Cardiac muscle cell (in vitro differentiated cells and primary cell): ENCODE measurements around the gene SF1. TPM values are rescaled to one million over a fixed set of nuclear protein-coding genes. Genes with fewer than 3 reads are reported as not detected.
"Not testable (repeated sequence)": the region's sequence is repeated elsewhere in the genome, so short reads cannot be mapped to it uniquely, and the experiment has no call there.

Source experiments
- DNase-seq, 2 donors: peaks; one replicate each; pipeline versions ENCODE4 v3.0.0 to v3.0.0-alpha.2; 2010 to 2017; ENCODE audit warnings: low read depth in 1 of 2, low spot score in 1 of 2
- H3K27ac ChIP-seq: fragments of 200-600 bp; sonication (generic); 2 replicates; pipeline ENCODE4 v1.5.1; 2016
- H3K27me3 ChIP-seq: fragments of 200-600 bp; sonication (generic); 2 replicates; pipeline ENCODE4 v1.6.0; 2016; ENCODE audit warnings: control low read depth
- H3K36me3 ChIP-seq: fragments of 200-600 bp; sonication (generic); 2 replicates; pipeline ENCODE4 v1.5.1; 2016; ENCODE audit warnings: control low read depth
- H3K4me1 ChIP-seq: fragments of 200-600 bp; sonication (generic); 2 replicates; pipeline ENCODE4 v1.8.1; 2017; ENCODE audit warnings: low read depth, mild to moderate bottlenecking, mixed run types
- H3K4me3 ChIP-seq: fragments of 200-600 bp; sonication (generic); 2 replicates; pipeline ENCODE4 v1.5.1; 2016; ENCODE audit warnings: mild to moderate bottlenecking
- H3K9me3 ChIP-seq: fragments of 200-600 bp; sonication (generic); 2 replicates; pipeline ENCODE4 v1.5.1; 2017; ENCODE audit warnings: low read depth, mild to moderate bottlenecking, control low read depth
- CTCF ChIP-seq: IDR thresholded peaks from 2 replicates; pipeline ENCODE4 v1.5.1; 2012; ENCODE audit warnings: low read depth, mild to moderate bottlenecking, low read length
- polyA plus RNA-seq: library from polyadenylated mRNA; unstranded; fragments of >200 nt; fragmentation: Nextera tagmentation; extraction: Ambion mirVana; gene quantifications from 2 replicates; pipeline ENCODE4 v1.2.1, GENCODE V29; 2016
- total RNA-seq: library from RNA; depleted of rRNA; stranded (reverse); fragments of >200 nt; gene quantifications from 2 replicates; pipeline ENCODE4 v1.2.3, GENCODE V29; 2016

SF1 gene
- total and polyA plus RNA-seq, 2 experiments from 2014 or later = 143 to 360 TPM

- DNase-seq = no peak
- Histone ChIP-seq H3K4me1 (no peaks in the 10 kb centered on the region), H3K36me3 (no peaks in the 10 kb centered on the region), H3K27ac (no peak overlapping the region), H3K27me3 (no peaks in the 10 kb centered on the region), H3K4me3 (no peak overlapping the region), H3K9me3 (no peaks in the 10 kb centered on the region)
- TF ChIP-seq CTCF = no peak
Observed at GRCh38 chr11:64823568-64824119, 45.3 kb upstream of the SF1 start.

- no peaks in the 10 kb centered on the region for H3K4me1 ChIP-seq
- no peaks in the 10 kb centered on the region for H3K9me3 ChIP-seq
- no peaks in the 10 kb centered on the region for H3K36me3 ChIP-seq
- H3K27ac ChIP-seq = no peak overlapping the region
- no peak for TF ChIP-seq CTCF
- H3K27me3 ChIP-seq = no peaks in the 10 kb centered on the region
- no peak for DNase-seq
- H3K4me3 ChIP-seq = no peak overlapping the region
Observed at GRCh38 chr11:64817476-64817875, 39.1 kb upstream of the SF1 start.

- DNase-seq, H3K36me3 ChIP-seq, H3K4me3 ChIP-seq, H3K27me3 ChIP-seq, H3K9me3 ChIP-seq, H3K4me1 ChIP-seq, H3K27ac ChIP-seq: not testable (repeated sequence)
Observed at GRCh38 chr11:64815433-64815832, 37.1 kb upstream of the SF1 start.

- H3K27ac ChIP-seq = no peak overlapping the region
- no peak for TF ChIP-seq CTCF
- no peaks in the 10 kb centered on the region for H3K9me3 ChIP-seq
- DNase-seq = no peak
- H3K4me1 ChIP-seq = no peaks in the 10 kb centered on the region
- H3K27me3 ChIP-seq = no peaks in the 10 kb centered on the region
- H3K36me3 ChIP-seq = no peaks in the 10 kb centered on the region
- H3K4me3 ChIP-seq = no peak overlapping the region
Observed at GRCh38 chr11:64814712-64815187, 36.4 kb upstream of the SF1 start.

- TF ChIP-seq CTCF = no peak
- no peaks in the 10 kb centered on the region for H3K9me3 ChIP-seq
- no peaks in the 10 kb centered on the region for H3K4me1 ChIP-seq
Observed at GRCh38 chr11:64813826-64814225, 35.5 kb upstream of the SF1 start.

GRCh38 chr11:64810891-64811272 is 32.5 kb upstream of the SF1 start:
- no peaks in the 10 kb centered on the region for H3K27me3 ChIP-seq
- no peaks in the 10 kb centered on the region for H3K9me3 ChIP-seq
- peak overlapping the region; percentile 97 for H3K4me3 ChIP-seq
- no peak overlapping the region for H3K27ac ChIP-seq
- no peak for DNase-seq
- no peaks in the 10 kb centered on the region for H3K4me1 ChIP-seq
- H3K36me3 ChIP-seq = peaks cover 6% of the 10 kb centered on the region
- no peak for TF ChIP-seq CTCF

More at GRCh38 chr11:64813826-64814225, 35.5 kb upstream of the SF1 start:
- DNase-seq = no peak
- no peak overlapping the region for H3K4me3 ChIP-seq
- no peak overlapping the region for H3K27ac ChIP-seq
- H3K36me3 ChIP-seq = no peaks in the 10 kb centered on the region
- no peaks in the 10 kb centered on the region for H3K27me3 ChIP-seq
